OCI-LY1 (cell line): Measurements from ENCODE around the gene NFAT5.

ENCODE experiments used
- H2AFZ ChIP-seq: fragments of 200-600 bp; sonication (generic), shearing (Covaris generic); 2 replicates; pipeline ENCODE4 v1.6.0; 2014; ENCODE audit warnings: antibody characterized with exemption, mild to moderate bottlenecking, low read length
- H3F3A ChIP-seq: fragments of 200-600 bp; sonication (generic), shearing (Covaris generic); 2 replicates; pipeline ENCODE4 v1.6.0; 2014; ENCODE audit warnings: mild to moderate bottlenecking, antibody characterized with exemption, low read length, moderate library complexity; ENCODE audit not compliant: insufficient read depth
- H3K27ac ChIP-seq: fragments of 200-600 bp; sonication (generic); 2 replicates; pipeline ENCODE4 v1.5.1; 2014; ENCODE audit warnings: low read length, mixed run types, mild to moderate bottlenecking, low read depth; ENCODE audit not compliant: poor library complexity, severe bottlenecking
- H3K27me3 ChIP-seq: fragments of 200-600 bp; sonication (generic); 2 replicates; pipeline ENCODE4 v1.6.0; 2014; ENCODE audit warnings: antibody characterized with exemption, mild to moderate bottlenecking, low read length, moderate library complexity; ENCODE audit not compliant: insufficient read depth
- H3K36me3 ChIP-seq: fragments of 200-600 bp; sonication (generic); 2 replicates; pipeline ENCODE4 v1.6.1; 2014; ENCODE audit warnings: mild to moderate bottlenecking, antibody characterized with exemption, low read length, moderate library complexity, mixed read lengths; ENCODE audit not compliant: insufficient read depth
- H3K4me1 ChIP-seq: fragments of 200-600 bp; sonication (generic); 2 replicates; pipeline ENCODE4 v1.5.1; 2014; ENCODE audit warnings: mild to moderate bottlenecking, low read length, moderate library complexity; ENCODE audit not compliant: insufficient read depth, severe bottlenecking
- H3K4me2 ChIP-seq: fragments of 200-600 bp; sonication (generic), shearing (Covaris generic); 2 replicates; pipeline ENCODE4 v1.6.1; 2014; ENCODE audit warnings: low read length
- H3K4me3 ChIP-seq: fragments of 200-600 bp; sonication (generic); 2 replicates; pipeline ENCODE4 v1.5.1; 2014; ENCODE audit warnings: low read length, low read depth, mild to moderate bottlenecking, mixed read lengths; ENCODE audit not compliant: poor library complexity, severe bottlenecking
- H3K79me2 ChIP-seq: fragments of 200-600 bp; shearing (Covaris generic); 2 replicates; pipeline ENCODE4 v1.6.1; 2016; ENCODE audit warnings: mixed run types, low read length, mixed read lengths; ENCODE audit not compliant: insufficient read depth
- H3K9ac ChIP-seq: fragments of 200-600 bp; sonication (generic), shearing (Covaris generic); 2 replicates; pipeline ENCODE4 v1.6.1; 2014; ENCODE audit warnings: mild to moderate bottlenecking, low read length, mixed read lengths
- H3K9me2 ChIP-seq: fragments of 200-600 bp; sonication (generic), shearing (Covaris generic); 2 replicates; pipeline ENCODE4 v1.6.1; 2014; ENCODE audit warnings: low read depth, mild to moderate bottlenecking, low read length, mixed read lengths
- H3K9me3 ChIP-seq: fragments of 200-600 bp; shearing (Covaris generic); 2 replicates; pipeline ENCODE4 v1.6.1; 2014; ENCODE audit warnings: low read length, mixed read lengths
- H4K20me1 ChIP-seq: fragments of 200-600 bp; sonication (generic), shearing (Covaris generic); 2 replicates; pipeline ENCODE4 v1.6.0; 2016; ENCODE audit warnings: mild to moderate bottlenecking, low read length; ENCODE audit not compliant: insufficient read depth
- CTCF ChIP-seq: fragments of 200-600 bp; sonication (generic), shearing (Covaris generic); IDR thresholded peaks from 2 replicates; pipeline ENCODE4 v1.5.1; 2017; ENCODE audit warnings: mild to moderate bottlenecking, antibody characterized with exemption, low read length, moderate library complexity, mixed read lengths
- EZH2 ChIP-seq: fragments of 200-600 bp; sonication (generic), shearing (Covaris generic); IDR thresholded peaks from 2 replicates; pipeline ENCODE4 v1.8.0; 2017; ENCODE audit warnings: borderline replicate concordance, mixed run types, mild to moderate bottlenecking, antibody characterized with exemption, low read length, moderate library complexity, mixed read lengths

NFAT5 gene

DNA sequence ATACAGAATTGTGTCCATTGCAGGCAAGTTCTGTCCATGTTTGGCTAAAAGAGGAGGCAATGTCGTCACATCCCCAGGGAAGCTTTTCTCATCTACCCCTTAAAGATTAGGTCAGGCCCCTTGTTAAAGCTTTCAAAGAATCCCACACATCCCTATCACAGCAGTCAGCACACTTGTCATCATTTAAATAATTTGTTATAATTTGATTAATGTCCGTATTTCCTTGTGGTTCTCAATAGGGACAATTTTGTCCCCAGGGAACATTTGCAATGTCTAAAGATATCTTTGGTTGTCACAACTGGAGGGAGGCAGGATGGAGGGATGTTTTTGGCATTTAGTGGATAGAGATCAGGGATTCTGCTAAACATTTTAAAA, 28.1 kb upstream of the NFAT5 start:
- H3K36me3 ChIP-seq: no peaks in the 10 kb centered on the region
- H3K79me2 ChIP-seq: no peaks in the 10 kb centered on the region
- H3K9me2 ChIP-seq: no peaks in the 10 kb centered on the region
- H3K4me2 ChIP-seq: no peak overlapping the region
- no peak overlapping the region for H3K9ac ChIP-seq
- no peak overlapping the region for H3K27ac ChIP-seq
- H3K4me3 ChIP-seq: no peak overlapping the region
- no peaks in the 10 kb centered on the region for H4K20me1 ChIP-seq
- no peaks in the 10 kb centered on the region for H3F3A ChIP-seq
- H3K27me3 ChIP-seq: no peaks in the 10 kb centered on the region
- H3K4me1 ChIP-seq: no peaks in the 10 kb centered on the region
- H3K9me3 ChIP-seq: no peaks in the 10 kb centered on the region
- TF ChIP-seq EZH2 (no peak), CTCF (no peak)
- no peak overlapping the region for H2AFZ ChIP-seq

- no peak overlapping the region for H2AFZ ChIP-seq
- TF ChIP-seq EZH2 (no peak), CTCF (no peak)
- H3K9ac ChIP-seq: no peak overlapping the region
- H3K9me3 ChIP-seq: no peaks in the 10 kb centered on the region
- no peaks in the 10 kb centered on the region for H3K9me2 ChIP-seq
- no peak overlapping the region for H3K27ac ChIP-seq
- no peaks in the 10 kb centered on the region for H4K20me1 ChIP-seq
- H3F3A ChIP-seq: no peaks in the 10 kb centered on the region
- no peak overlapping the region for H3K4me3 ChIP-seq
- no peaks in the 10 kb centered on the region for H3K79me2 ChIP-seq
- H3K4me2 ChIP-seq: no peak overlapping the region
- no peaks in the 10 kb centered on the region for H3K27me3 ChIP-seq
- H3K36me3 ChIP-seq: no peaks in the 10 kb centered on the region
- H3K4me1 ChIP-seq: no peaks in the 10 kb centered on the region
Observed at GRCh38 chr16:69538808-69539207, 27.0 kb upstream of the NFAT5 start.

DNA sequence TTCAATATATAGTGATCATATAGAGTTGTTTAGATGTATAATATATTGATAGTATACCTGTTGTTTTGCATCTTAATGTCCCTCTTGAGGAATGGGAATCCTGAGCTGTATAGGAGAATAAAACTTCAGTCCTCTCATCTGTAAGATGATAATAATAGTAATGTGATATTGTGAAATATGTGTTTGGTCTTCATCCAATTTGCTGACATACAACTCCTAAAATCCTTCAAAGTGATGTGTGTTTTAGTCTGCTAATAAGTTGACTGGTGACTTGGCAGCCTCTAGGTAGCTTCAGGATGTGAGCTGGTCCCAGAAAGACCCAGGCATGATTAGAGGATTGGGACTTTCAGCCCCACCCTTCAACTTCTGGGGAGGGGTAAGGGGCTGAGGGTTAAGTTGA, 22.8 kb upstream of the NFAT5 start:
- Histone ChIP-seq H3K9me3 (no peaks in the 10 kb centered on the region), H3K9ac (no peak overlapping the region), H3K4me1 (no peaks in the 10 kb centered on the region), H4K20me1 (no peaks in the 10 kb centered on the region), H3K27me3 (no peaks in the 10 kb centered on the region), H3F3A (no peaks in the 10 kb centered on the region), H3K4me3 (no peak overlapping the region), H3K4me2 (no peak overlapping the region), H2AFZ (no peak overlapping the region), H3K9me2 (no peaks in the 10 kb centered on the region), H3K36me3 (no peaks in the 10 kb centered on the region), H3K27ac (no peak overlapping the region), H3K79me2 (no peaks in the 10 kb centered on the region)
- TF ChIP-seq CTCF: no peak
- no peak for TF ChIP-seq EZH2
